GM18499 (cell line): ENCODE data around the gene GOT2.
"Not testable (repeated sequence)": the region's sequence is repeated elsewhere in the genome, so short reads cannot be mapped to it uniquely, and the experiment has no call there.

Source experiments
- ATAC-seq: cut with Tn5 transposase; IDR thresholded peaks from one replicate; pipeline ENCODE4 v1.9.1; 2021; ENCODE audit warnings: moderate number of reproducible peaks; ENCODE audit not compliant: insufficient read depth, unreplicated experiment

Gene GOT2

DNA sequence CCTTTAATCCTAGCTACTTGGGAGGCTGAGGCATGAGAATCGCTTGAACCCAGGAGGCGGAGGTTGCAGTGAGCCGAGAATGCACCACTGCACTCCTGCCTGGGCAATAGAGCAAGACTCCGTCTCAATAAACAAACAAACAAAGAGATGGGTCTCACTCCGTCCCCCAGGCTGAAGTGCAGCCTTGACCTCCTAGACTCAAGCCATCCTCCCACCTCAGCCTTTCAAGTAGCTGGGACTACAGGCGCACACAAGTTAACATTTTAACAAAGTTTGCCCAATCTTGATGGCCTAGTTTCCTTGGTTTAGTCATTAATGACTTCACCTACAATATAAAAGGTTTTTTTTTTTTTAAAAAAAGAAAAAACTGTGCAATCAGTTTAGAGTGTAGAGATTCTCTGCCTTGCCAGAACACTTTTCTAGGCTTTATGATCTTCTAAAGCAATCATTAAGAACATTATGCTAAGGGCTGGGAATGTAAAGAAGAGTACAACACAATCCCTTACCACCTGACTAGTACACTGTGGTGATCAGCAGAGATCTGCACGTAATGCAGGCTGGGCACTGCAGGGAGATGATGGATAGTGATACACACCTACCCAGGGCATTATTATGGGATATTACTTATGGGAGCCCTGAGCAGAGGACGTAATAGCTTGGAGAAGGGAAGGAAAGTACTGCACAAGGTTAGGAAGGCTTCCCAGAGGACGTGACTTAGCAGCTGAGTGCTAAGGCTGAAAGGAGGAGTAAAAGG is 6.9 kb downstream of the GOT2 start:
- no peak for ATAC-seq

DNA sequence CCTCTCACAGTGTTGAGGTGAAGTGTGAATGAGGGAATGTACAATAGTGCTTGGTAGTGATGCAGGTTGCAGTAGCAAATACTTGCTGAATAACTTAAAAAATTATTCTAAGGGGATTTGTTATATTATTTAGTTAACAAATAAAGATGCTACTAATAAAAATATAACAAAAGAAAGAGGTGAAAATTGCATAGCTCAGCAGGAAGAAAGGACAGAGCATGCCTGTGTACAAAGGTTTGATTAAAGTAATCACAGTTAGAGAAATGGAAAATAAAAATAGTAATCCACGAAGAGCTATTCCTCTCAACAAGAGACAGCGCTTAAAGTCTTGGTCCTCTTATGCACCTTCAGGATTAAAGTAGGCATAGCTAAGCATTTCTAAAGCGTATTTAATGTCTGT is 11.0 kb downstream of the GOT2 start:
- no peak for ATAC-seq

DNA sequence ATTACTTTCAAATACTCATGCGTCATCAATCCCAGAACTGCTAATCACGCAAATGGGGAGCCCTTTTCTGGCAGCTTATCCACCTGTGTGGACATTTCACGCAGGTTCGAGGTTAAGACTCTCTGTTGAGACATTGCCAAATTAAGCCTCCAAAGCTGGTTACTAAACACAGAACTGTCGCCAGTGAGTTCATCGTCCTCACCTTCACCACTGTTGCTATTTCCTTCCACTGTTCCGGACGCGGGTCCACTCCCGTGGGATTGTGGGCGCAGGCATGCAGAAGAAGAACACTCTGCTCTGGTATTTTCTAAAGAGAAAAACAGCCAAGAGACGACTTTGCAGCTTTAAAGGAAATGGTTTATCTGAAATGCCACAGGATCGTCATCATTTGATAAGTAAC is 16.1 kb downstream of the GOT2 start:
- no peak for ATAC-seq

DNA sequence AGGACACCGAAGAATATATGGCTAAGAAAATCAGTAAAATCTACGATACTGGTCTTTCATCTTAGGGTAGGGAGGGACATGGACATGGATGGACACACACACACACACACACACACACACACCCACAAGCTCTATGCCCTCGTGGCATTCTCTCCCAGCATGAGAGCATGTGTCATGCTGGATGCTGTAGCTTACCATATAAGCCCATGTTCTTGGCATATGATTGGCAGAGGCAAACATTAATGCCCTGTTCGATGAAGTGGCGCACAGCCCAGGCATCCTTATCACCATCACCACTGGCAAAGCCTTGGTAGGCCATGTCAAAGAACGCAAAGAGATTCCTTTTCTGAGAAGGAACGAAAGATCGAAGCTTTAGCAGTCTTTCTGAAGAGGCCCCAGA is 17.6 kb downstream of the GOT2 start:
- no peak for ATAC-seq

DNA sequence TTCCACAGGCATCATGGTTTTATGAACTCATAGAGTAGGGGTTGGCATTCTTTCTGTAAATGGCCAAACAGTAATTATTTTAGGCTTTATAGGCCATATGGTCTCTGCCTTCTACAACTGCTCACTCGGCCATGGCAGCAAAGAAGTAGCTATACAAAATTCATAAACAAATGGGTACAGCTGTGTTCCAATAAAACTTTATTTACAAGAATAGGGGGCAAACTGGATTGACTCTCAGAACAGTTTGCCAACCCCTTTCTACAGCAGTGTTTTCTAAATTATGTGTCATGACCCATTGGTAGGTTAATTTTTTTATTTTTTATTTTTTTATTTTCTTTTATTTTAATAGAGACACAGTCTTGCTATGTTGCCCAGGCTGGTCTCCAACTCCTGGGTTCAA is 20.4 kb downstream of the GOT2 start:
- ATAC-seq = no peak

DNA sequence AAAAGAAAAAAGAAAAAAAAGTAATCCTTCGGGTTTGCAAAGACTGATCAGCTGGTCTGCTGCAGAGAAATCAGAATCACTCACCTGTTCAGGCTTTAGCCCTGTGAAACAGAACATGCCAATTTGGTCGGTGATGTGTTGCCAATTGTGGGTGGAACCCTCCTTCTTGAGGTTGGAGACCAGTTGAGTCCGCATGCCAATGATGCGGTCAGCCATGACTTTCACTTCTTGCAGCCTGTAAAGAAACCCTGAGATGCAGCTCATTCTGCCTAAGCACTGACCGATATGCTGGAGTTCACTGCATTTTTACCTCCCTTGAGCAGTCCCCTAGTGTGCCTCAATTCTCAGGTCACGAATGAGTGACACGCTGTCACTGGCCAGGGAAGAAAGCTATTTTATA is 24.8 kb downstream of the GOT2 start:
- peak; percentile 76 for ATAC-seq

DNA sequence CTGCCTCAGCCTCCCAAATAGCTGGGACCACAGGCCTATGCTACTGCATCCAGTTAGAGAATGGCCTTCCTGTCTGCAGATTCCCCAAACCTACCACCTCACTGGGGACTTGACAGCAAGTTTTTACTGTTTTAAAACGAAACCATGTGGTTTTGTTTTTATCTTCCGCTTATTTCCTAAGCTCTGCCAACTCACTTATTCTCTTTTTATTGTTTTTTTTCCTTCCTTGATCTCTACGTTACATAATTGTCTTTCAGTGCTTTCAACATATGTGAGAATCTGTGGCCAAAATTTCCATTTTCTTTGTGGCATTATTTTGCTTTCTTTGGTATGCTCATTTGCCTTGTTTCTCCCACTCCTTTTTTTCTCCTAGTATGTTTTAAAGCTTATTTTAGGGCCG is 35.0 kb downstream of the GOT2 start:
- ATAC-seq = no peak

DNA sequence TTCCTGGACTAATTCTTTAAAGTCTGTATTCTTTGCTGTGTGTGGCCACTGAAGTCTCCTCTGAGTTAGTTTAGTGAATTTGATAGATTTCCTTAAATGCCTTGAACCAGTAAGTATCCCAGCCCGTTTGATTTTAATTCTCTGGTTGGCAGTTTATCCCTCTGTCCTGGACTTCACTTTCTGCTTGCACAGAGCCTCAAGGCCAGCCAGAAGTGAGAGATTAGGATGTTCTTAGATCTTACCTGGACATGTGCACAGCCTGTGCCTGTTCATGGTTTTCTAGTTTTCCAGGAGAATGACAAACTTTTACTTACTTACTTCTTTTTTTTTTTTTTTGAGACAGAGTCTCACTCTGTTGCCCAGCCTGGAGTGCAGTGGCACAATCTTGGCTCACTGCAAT is 38.7 kb downstream of the GOT2 start:
- ATAC-seq = no peak

DNA sequence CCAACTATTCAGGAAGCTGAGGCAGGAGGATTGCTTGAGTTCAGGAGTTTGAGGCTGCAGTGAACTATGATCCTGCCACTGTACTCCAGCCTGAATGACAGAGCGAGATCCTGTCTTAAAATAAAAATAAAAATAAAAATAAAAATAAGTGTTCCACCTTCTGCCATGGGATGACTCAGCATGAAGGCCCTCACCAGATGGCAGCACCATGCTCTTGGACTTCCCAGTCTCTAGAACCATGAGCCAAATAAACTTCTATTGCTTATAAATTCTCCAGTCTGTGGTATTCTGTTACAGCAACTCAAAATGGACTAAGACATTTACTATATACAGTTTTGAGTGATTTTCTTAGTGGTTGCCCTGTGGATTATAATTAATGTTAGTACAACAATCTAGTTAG is 41.7 kb downstream of the GOT2 start:
- ATAC-seq = no peak

DNA sequence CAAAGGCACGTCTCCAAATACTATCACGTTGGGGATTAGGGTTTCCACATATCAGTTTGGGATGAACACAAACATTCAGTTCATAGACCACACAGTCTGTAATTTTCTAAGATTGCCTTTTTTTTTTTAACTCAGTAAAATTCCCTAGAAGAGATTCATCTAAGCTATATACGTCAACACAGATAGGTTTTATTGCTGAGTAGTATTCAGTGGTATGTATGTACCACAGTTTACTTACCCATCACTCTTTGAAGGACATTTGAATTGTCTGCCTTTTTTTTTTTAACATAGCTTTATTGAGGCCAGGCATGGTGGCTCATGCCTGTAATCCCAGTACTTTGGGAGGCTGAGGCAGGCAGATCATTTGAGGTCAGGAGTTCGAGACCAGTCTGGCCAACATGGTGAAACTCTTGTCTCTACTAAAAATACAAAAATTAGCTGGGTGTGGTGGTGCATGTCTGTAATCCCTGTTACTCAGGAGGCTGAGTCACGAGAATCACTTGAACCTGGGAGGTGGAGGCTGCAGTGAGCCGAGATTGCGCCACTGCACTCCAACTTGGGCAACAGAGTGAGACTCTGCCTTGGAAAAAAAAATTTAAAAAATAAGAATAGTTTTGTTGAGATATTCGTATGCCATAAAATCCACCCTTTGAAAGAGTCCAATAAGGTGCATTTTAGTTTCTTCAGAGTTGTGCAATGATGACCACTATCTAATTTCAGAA is 47.0 kb downstream of the GOT2 start:
- ATAC-seq = not testable (repeated sequence)

DNA sequence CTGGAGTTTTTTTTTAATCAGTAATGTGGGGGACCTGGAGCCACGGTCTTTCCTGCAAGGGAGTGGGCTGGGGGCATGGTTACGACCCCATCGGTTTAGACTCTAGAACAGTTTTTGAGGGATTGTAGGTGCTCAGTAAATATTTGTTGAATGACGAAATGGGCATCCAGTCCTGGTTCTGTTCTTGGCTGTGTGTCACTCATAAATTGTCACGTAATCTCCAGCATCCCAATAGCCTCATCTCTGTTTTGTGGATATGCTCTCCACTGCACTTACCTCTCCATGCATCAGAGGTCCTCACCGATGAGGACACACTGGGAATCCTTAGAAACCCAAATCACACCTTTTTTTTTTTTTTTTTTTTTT is 49.0 kb downstream of the GOT2 start:
- ATAC-seq = peak; percentile 3

DNA sequence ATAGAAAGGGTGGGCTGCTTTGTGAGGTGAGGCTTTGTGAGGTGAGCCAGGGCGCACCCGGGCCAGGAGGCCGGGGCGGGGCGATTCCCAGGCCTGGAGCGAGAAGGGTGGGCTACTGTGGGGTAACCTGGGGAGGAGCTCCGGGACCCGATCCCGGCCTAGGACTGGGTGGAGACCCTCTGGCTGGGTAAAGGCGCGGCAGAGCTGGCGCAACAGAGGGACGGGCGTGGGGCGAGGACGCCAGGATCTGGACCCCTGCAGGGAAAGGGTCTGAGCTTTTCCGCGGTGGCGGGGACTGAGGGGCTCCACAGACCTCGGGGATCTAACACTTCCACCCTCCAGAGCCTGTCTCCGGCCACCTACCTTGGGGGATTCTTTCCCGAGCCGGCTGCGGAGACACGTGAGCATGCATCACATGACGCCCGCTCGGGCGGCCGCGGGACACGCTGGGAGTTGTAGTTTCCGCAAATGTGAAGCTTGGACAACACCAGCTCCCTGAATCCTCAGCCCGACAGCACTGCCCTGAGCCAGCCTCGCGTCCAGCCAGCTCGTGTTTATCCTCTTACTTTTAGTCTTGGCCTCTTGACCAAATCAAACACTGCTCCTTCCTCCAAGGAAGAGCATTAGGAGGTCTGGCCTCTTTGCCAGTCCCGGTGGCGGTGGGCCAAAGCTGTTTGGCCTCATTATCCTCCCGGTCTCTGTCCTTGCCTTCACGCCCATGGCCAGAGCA is 49.6 kb downstream of the GOT2 start, which contains the start of gene SLC38A7:
Gene SLC38A7 (minus strand): TSS at position 417 of the 730 bp plus-strand sequence. CDS start 4,644 bp downstream, outside the sequence.
- peak; percentile 87 for ATAC-seq

DNA sequence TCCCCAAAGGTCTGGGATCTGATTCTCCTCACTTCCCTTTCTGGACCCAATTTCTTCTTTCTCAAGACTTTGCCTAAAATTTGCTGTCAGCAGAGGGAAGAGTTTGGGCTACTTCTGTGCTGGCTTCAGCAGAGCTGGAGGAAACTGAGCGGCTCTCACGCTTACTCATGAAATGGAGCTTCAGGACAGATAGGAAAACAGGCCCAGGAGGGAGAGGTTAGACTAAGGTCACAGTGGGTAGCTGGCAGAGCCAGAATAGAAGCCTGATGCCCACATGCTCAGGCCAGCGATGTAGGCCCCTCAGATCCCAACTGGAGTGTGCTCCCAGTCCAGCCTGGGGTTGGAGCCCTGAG is 50.1 kb downstream of the GOT2 start:
- ATAC-seq = no peak

DNA sequence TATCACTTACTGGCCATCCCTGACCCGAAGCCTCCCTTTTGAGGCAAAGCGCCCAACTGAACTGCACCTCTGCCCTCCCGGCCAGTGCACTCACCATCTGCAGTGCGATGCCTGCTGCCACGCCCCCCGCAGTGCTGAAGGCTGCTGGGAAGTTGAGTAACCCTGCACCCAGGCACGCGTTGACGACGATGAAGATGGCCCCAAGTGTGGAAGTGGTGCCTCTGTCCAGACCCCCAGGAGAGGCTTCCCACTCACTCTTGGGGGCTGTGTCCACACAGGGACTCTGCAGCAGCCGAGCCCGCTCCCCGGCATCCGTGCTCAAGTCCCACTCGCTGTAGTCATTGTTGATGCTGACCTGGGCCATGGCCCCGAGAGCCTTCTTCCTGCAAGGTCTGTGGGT is 54.4 kb downstream of the GOT2 start:
- no peak for ATAC-seq

DNA sequence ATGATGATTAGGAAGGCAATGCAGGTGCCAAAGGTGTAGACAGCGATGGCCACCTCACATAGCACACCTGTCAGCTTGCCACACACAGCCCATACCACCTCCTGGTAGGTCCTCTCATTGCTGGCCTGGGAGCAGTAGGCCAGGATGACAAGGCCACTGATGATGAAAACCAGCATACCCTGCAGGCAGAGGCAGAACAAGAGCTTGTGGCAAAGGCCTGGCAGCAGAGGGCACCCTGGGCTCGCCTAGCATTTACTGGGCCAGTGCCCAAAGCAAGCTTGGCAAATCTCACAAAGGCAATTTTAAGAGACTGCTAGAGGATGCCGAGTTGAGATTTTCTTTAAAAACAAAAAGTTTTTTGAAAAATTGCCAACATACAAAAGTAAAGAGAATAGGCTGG is 55.4 kb downstream of the GOT2 start:
- no peak for ATAC-seq

DNA sequence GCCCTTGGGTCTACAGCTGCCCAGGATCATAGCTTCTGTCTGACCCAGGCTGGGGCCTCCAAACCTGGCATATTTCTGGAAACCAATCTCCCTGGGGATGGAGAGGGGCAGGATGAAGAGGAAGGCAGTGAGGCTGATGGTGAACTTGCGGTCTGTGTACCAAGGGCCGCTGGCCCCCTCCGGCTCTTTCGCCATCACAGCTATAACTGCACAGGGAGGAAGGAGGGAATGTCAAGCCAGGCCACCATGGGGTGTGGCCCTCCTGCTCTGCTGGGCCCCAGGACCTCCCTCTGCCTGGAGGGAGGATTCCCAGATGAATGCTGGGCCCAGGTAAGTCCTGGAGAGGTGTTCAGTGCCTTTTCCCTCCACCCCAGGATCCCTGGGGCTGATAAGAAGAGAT is 55.8 kb downstream of the GOT2 start:
- ATAC-seq = no peak

DNA sequence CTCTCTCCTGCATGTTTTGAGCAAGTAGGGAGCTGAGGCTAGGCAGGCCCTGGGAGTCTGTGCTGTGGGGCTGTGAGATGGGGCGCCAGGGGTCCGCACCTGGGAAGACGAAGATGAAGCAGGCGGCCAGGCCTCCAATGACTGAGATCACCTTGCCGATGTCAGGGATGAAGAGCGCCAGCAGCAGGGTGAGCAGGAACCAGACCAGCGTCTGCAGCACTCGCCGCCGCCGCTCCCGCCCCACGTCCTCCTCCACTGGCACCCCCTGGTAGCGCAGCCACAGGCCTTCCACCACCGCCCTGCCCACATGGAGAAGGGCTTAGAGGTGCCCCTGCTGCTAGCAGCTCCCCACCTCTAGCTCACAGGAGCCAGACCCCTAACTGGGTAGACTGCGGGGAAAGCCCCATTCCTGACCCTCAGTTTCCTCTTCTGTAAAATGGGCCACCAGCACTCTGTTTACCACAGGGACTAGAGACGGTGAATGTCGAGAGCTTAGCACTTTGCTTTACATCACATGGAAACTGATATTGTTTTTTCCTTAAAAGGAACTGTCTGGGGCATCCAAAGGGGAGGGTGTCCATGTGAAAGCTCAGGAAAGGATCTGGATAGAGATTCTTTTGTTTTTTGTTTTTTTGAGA is 63.1 kb downstream of the GOT2 start:
- ATAC-seq = no peak

DNA sequence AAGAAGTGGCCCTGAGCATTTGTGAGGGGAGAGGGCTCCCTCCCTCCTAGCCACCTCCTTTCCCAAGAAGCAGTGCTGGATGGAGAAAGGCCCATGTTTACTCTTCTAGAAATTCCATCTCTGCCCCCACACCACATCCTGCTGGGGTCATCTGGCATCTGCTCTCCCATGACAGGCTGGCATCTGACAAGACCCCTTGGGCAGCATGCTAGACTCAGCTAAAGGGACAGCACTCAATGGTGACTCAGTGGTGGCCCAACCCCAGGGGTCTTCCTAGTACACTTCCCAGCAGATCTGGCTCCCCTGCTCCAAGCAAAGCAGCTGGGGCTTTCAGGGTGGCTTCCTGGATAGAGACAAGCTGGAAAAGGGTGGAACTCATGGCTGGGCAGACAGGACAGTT is 63.9 kb downstream of the GOT2 start:
- no peak for ATAC-seq

DNA sequence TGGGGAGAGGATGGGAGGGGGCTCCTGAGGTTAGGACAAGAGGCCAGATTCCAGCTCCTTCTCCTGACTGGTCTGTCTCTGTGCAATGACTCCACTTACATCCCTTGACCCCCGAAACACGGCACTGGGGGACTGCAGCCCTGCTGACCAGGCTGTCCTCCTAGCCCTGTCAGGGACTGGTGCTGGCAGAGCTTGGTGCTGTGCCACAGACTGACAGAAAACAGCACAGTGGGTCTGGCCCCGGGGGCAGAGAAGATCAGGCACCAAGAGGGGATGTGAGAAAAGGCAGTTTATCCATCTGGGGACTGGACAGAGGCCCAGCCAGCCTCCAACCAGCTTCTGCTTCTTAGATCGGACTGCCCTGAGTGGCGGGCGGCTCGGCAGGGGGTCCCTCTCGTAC is 68.9 kb downstream of the GOT2 start:
- ATAC-seq = no peak

DNA sequence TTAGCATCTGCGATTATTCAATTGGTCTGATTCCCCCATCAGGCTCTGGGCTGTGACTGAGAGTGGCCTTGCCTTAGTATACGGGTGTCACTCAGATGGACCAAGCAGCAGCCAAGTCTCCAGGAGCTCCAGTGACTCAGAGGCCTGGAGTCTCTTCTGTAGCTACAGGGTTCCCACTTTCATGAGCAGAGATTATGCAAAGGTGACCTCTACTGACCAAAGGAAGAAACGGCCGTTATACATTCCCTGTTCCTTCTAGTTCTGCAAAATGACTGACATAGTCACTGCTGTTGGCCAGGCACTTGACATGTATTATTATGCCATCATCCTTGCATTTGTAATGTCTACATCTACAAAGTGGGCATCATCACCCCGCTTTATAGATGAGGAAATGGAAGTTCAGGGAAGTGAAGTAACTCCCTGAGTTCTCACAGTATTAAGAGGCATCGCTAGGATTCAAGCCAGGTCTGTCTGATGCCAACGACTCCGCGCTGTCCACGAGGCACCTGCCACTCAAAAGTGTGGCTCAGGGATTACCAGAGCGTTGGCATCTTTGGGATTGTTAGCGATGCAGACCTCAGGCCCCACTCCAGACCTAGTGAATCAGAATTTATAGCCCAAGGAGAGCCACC is 72.8 kb downstream of the GOT2 start:
- ATAC-seq = no peak
